Activated CD8-positive, alpha-beta T cell treated with anti-CD3 and anti-CD28 coated beads for 36 hours (primary cell): ENCODE data around the gene TMSB4X. TPM values are rescaled to one million over a fixed set of nuclear protein-coding genes. Genes with fewer than 3 reads are reported as not detected.
A peak's percentile ranks its signal among the peaks of the same experiment; 100 is the strongest.

Experiments used
- ATAC-seq: fragments of 200-7000 bp; cut with Tn5 transposase; one replicate; pipeline ENCODE4 v1.10.0; 2021; ENCODE audit warnings: mild to moderate bottlenecking, moderate library complexity
- CTCF ChIA-PET: fragments of 350-600 bp; sonication (Branson Sonifier 250); formaldehyde crosslinking; loops from one replicate; lab custom pipeline; 2021; ENCODE audit warnings: antibody characterized with exemption; lab: Charles Lee
- POLR2A ChIA-PET: fragments of 350-600 bp; sonication (Branson Sonifier 250); formaldehyde crosslinking; loops from one replicate; lab custom pipeline; 2021; ENCODE audit warnings: antibody characterized with exemption; lab: Charles Lee
- DNase-seq: peaks from one replicate; pipeline ENCODE4 v3.0.0-alpha.2; 2020
- H3K27ac Mint-ChIP-seq: one replicate; pipeline ENCODE4 v1.8.0; 2021; ENCODE audit warnings: mild to moderate bottlenecking, mixed read lengths
- H3K27me3 Mint-ChIP-seq: one replicate; pipeline ENCODE4 v1.8.0; 2021; ENCODE audit warnings: mixed read lengths
- H3K36me3 Mint-ChIP-seq: one replicate; pipeline ENCODE4 v1.8.0; 2021; ENCODE audit warnings: low read depth, mixed read lengths
- H3K4me1 Mint-ChIP-seq: one replicate; pipeline ENCODE4 v1.8.0; 2021; ENCODE audit warnings: low read depth, mixed read lengths
- H3K4me3 Mint-ChIP-seq: one replicate; pipeline ENCODE4 v1.8.0; 2021; ENCODE audit warnings: mild to moderate bottlenecking, moderate library complexity, mixed read lengths
- H3K9me3 Mint-ChIP-seq: one replicate; pipeline ENCODE4 v1.8.0; 2021; ENCODE audit warnings: mixed read lengths
- CTCF ChIP-seq: fragments of 200-600 bp; IDR thresholded peaks from one replicate; pipeline ENCODE4 v1.8.0; 2022; ENCODE audit warnings: antibody characterized with exemption, mild to moderate bottlenecking
- intact Hi-C: fragments of 100-400 bp; cut with micrococcal nuclease; formaldehyde crosslinking; loops from one replicate; pipeline ENCODE4 v1.10.0; 2022
- total RNA-seq, 2 experiments: library from RNA; stranded (reverse); gene quantifications; one replicate each; pipeline ENCODE4 v1.2.3, GENCODE V29; 2021

Gene TMSB4X
- total RNA-seq, 2 experiments from 2014 or later: 5,169 to 5,393 TPM

- ATAC-seq (no peak), DNase-seq (no peak)
- peaks cover 8% of the 10 kb centered on the region for H3K36me3 Mint-ChIP-seq
- POLR2A ChIA-PET: interaction anchor here (0.8 kb wide), 1 partner anchor 17 kb away, joined by 3 read pairs; no protein-coding TSS in a partner anchor
- H3K9me3 Mint-ChIP-seq: peaks cover 3% of the 10 kb centered on the region
- no peaks in the 10 kb centered on the region for H3K27me3 Mint-ChIP-seq
- H3K27ac Mint-ChIP-seq: peak overlapping the region; percentile 97
- H3K4me3 Mint-ChIP-seq: no peak overlapping the region
- peaks cover 68% of the 10 kb centered on the region for H3K4me1 Mint-ChIP-seq
- intact Hi-C loops: loop anchor here (5.0 kb wide), 1 partner anchor 35 kb away; no protein-coding TSS in a partner anchor
- TF ChIP-seq CTCF: no peak
- CTCF ChIA-PET: interaction anchor here (1.6 to 3.6 kb wide), 2 partner anchors 41 to 73 kb away, joined by 3 to 20 read pairs; no protein-coding TSS in a partner anchor
Measured at GRCh38 chrX:12987340-12987739, 12.4 kb downstream of the TMSB4X start.

GRCh38 chrX:12987900-12988594, 13.1 kb downstream of the TMSB4X start:
- POLR2A ChIA-PET: no interaction called here
- no peaks in the 10 kb centered on the region for H3K27me3 Mint-ChIP-seq
- H3K4me1 Mint-ChIP-seq: peaks cover 63% of the 10 kb centered on the region
- peaks cover 8% of the 10 kb centered on the region for H3K36me3 Mint-ChIP-seq
- CTCF ChIA-PET: no interaction called here
- intact Hi-C loops: loop anchor here (5.0 kb wide), 1 partner anchor 36 kb away; no protein-coding TSS in a partner anchor
- H3K9me3 Mint-ChIP-seq: peaks cover 3% of the 10 kb centered on the region
- ATAC-seq (no peak), DNase-seq (no peak)
- peak overlapping the region; percentile 74 for H3K27ac Mint-ChIP-seq
- no peak for TF ChIP-seq CTCF
- no peak overlapping the region for H3K4me3 Mint-ChIP-seq

GRCh38 chrX:12988797-12989196, 13.9 kb downstream of the TMSB4X start:
- POLR2A ChIA-PET: no interaction called here
- CTCF ChIA-PET: no interaction called here
- TF ChIP-seq CTCF: no peak

GRCh38 chrX:12989461-12989860, 14.6 kb downstream of the TMSB4X start:
- no peak for TF ChIP-seq CTCF
- H3K27ac Mint-ChIP-seq: no peak overlapping the region
- intact Hi-C loops: loop anchor here (5.0 kb wide), 1 partner anchor 37 kb away; no protein-coding TSS in a partner anchor
- POLR2A ChIA-PET: no interaction called here
- no peak overlapping the region for H3K4me3 Mint-ChIP-seq
- H3K36me3 Mint-ChIP-seq: peaks cover 8% of the 10 kb centered on the region
- peaks cover 54% of the 10 kb centered on the region for H3K4me1 Mint-ChIP-seq
- ATAC-seq (no peak), DNase-seq (no peak)
- CTCF ChIA-PET: no interaction called here
- peaks cover 3% of the 10 kb centered on the region for H3K9me3 Mint-ChIP-seq
- no peaks in the 10 kb centered on the region for H3K27me3 Mint-ChIP-seq

More at GRCh38 chrX:12988797-12989196, 13.9 kb downstream of the TMSB4X start:
- no peak for ATAC-seq
- H3K27me3 Mint-ChIP-seq: no peaks in the 10 kb centered on the region
- intact Hi-C loops: loop anchor here (5.0 kb wide), 1 partner anchor 36 kb away; no protein-coding TSS in a partner anchor
- H3K36me3 Mint-ChIP-seq: peaks cover 8% of the 10 kb centered on the region
- peaks cover 59% of the 10 kb centered on the region for H3K4me1 Mint-ChIP-seq
- no peak overlapping the region for H3K27ac Mint-ChIP-seq
- H3K9me3 Mint-ChIP-seq: peaks cover 3% of the 10 kb centered on the region
- DNase-seq: no peak
- no peak overlapping the region for H3K4me3 Mint-ChIP-seq

GRCh38 chrX:12991575-12991974, 16.7 kb downstream of the TMSB4X start:
- ATAC-seq (no peak), DNase-seq (no peak)
- ChIA-PET POLR2A (interaction anchor here (1.7 kb wide), 1 partner anchor 13 kb away, joined by 6 read pairs; no protein-coding TSS in a partner anchor), CTCF (no interaction called here)
- Mint-ChIP-seq H3K9me3 (peaks cover 3% of the 10 kb centered on the region), H3K27me3 (no peaks in the 10 kb centered on the region), H3K36me3 (peaks cover 6% of the 10 kb centered on the region), H3K4me1 (peaks cover 47% of the 10 kb centered on the region), H3K4me3 (no peak overlapping the region), H3K27ac (no peak overlapping the region)
- intact Hi-C loops: no loop called here
- no peak for TF ChIP-seq CTCF
